ENCODE data around the gene HCK.
"Not testable (repeated sequence)": the region's sequence is repeated elsewhere in the genome, so short reads cannot be mapped to it uniquely, and the experiment has no call there.

Gene HCK

GRCh38 chr20:32028647-32029372 is 23.2 kb upstream of the HCK start:
- no peak for DNase-seq (ENCODE audit: low read depth)

GRCh38 chr20:32029561-32029960 is 22.5 kb upstream of the HCK start:
- no peak for DNase-seq (ENCODE audit: low read depth)

- DNase-seq (ENCODE audit: low read depth), result peak; percentile 35
These were observed 20.8 kb upstream of the HCK start for GRCh38 chr20:32031007-32031958.

DNA sequence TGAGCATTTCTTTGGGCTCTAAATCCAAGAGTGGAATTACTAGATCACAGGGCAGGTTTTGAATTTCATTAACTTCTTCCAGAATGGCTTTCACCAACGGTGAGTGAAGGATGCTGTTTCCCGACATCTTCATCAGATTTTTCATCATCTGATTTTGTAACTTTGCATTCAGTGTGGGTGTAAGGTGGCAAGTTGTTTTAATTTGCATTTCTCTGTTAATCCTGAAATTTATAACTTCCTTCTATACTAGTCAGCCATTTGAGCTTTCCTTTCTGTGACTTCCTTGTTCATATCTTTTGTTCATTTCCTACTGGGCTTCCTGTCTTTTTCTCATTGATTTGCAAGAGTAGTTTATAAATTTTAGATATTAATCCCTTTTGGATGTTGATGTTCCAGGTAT is 18.7 kb upstream of the HCK start:
- no peak for DNase-seq (ENCODE audit: low read depth)

- not testable (repeated sequence) for DNase-seq (ENCODE audit: low read depth)
These were observed 18.3 kb upstream of the HCK start for GRCh38 chr20:32033721-32034120.

DNA sequence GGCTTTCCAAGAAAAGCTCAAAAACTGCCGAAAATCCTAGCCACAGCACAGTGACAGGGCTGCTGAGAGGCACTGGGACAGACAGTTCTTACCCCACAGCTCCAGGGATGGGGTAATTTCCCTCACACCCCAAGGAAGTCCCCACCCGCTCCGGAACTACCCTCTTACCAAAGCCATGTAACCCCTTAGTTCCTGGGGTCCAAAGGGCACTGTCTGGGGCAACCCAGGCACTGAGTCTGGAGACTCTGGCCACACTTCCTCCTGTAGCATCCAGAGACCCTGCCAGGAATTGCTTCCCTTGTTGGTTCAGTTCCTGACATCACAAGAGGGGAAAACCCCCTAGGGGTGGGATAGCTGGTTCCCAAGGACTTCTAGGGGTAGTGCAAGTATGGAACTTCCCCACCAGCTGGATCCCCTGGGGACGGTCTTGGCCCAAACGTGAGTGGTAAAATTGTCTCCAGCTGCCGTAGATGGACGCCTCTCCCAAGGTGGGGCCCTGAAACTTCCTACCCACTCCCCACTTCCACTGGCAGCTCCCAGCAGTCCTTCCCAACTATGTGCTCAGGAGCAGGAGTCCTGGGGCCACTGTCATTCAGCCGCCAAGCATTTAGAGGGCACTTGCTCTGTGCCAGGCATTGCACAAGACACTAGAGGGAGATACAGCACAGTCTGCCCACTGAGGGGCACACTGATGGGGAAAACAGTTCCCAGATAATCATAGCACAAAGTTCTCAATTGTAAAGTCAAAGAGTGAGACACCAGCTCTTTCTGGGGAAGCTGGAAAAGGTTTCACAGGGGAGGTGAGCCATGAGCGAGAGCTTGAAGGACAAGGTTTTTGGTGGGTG is 17.2 kb upstream of the HCK start:
- DNase-seq (ENCODE audit: low read depth), result no peak

GRCh38 chr20:32035426-32035779 is 16.6 kb upstream of the HCK start:
- DNase-seq (ENCODE audit: low read depth), result no peak

GRCh38 chr20:32036252-32036651 is 15.8 kb upstream of the HCK start:
- no peak for DNase-seq (ENCODE audit: low read depth)

DNA sequence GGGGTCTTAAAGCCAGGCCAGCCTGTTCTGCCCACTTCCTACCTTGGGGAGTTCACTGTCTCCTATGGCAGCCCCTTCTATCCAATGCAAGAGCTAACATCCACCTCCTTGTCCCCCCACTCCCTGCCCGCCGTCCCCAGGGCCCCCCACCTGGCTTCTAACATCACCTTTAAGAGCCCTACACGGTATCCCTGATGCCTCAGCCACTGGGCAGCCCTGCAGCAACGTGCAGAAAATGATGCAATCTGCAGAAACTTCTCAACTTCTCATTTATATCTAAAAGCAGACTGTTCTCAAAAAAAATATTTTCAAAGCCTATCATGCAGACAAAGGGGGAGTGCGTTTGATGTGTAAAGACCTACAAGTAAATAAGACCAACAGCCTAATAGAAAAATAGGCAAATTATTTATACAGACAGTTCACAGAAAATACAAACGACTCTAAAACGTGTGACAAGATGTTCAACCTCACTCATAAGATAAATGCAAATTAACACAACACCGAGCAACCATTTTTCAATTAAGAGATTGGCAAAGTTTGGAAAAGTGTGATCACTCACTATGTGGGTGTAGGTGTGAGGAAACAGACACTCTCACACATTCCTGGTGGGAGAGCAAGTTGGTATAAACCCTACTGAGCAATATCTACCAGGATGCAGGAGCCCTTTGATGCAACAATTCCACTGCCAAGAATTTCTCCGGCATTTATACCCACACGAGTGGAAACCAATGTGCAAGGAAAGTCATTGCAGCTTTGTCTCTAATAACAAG is 15.1 kb upstream of the HCK start:
- no peak for DNase-seq (ENCODE audit: low read depth)

GRCh38 chr20:32037929-32038328 is 14.1 kb upstream of the HCK start:
- DNase-seq (ENCODE audit: low read depth), result no peak

DNA sequence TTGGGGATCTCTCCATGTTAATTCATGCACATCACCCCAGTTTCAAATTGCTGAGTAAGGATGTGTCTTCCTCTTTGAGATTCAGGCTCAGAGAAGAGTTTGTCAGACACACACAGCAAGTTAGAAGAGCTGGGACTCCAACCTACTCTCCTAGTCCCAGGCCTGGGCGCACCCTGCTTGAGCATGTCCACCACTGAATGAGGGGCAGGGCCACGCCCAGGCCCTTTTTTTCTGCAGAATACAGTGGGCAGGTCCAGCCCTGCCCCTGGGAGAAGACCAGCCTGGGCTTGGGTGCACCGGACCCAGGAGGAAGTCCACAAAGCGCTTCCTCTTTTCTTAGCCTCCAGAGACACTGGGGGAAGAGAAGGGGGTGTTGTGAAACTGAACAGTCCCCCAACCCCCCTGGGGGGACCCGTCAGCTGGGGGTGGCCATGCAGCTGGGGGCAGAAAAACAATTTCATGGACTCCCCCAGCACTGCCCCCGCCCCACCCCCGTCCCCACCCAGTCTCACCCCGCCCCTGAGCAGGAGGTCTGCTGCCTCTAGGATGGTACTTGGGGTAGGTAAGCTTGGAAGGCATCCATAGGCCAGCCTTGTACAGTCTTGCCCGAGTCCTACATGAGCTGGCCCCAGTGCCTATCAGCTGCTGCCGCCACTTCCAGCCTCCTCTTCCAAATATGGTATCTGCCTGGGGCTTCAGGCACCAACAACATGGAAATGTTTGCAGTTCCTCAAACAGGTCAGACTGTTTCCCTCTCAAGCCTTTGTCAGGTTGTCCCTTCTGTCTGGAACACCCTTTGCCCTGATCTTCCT is 11.7 kb upstream of the HCK start:
- DNase-seq (ENCODE audit: low read depth), result no peak

- no peak for DNase-seq (ENCODE audit: low read depth)
These were observed 6.0 kb upstream of the HCK start for GRCh38 chr20:32045999-32046398.

DNA sequence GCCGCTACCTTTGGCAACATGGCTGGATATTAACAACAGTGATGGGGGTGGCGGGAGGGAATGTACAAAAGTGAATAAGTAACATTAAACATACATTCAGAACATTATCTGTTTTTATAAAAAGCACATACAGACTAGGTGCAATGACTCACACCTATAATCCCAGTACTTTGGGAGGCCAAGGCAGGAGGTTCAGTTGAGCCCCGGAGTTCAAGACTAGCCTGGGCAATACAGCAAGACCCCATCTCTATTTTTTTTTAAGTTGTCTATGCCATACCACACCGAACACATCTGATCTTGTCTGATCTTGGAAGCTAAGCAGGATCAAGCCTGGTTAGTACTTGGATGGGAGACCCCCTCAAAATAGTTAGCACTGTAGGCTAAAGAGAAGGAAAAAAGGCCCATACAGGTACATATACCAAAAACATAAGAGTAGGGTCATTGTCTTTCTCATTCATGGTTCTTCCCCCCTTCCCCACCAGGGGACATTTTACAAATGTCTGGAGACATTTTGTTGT is 1.7 kb upstream of the HCK start:
- no peak for DNase-seq (ENCODE audit: low read depth)

DNA sequence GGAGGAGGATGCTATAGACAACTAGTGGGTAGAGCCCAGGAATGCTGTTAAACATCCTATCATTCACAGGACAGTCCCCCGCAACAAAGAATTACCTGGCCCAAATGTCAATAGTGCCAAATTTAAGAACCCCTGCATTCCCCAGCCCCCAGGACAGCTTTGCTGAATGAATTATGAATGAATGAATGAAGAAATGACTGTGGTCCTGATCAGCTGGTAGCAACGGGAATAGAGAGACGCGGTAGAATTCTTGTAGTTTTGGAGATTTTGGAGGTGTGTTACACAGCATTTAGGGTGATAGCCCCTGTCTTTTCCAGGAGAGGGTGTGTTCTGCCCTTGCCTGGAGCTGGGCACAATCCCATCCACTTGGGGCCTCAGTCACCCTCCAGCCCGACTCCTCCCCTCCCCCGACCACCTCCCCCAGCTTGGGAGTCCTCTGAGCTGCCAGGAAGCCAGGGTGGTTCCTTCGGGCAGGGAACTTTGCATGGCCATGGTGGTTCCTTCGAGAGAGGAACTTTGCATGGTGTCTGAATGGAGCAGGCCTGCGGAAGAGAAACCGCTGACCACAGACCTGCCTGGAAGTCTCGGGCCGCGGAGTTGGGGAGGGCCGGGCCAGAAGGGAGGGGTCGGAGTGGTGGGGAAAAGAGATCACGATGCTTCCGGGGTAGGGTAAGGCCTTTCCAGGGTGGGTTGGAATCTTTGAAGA is 1.0 kb upstream of the HCK start:
- DNase-seq (ENCODE audit: low read depth), result no peak

- no peak for DNase-seq (ENCODE audit: low read depth)
These were observed 337 bp upstream of the HCK start for GRCh38 chr20:32051720-32052089.

- no peak for DNase-seq (ENCODE audit: low read depth)
These were observed 828 bp downstream of the HCK start for GRCh38 chr20:32052778-32053362.

- DNase-seq (ENCODE audit: low read depth), result no peak
These were observed 1.6 kb downstream of the HCK start for GRCh38 chr20:32053648-32054047.

DNA sequence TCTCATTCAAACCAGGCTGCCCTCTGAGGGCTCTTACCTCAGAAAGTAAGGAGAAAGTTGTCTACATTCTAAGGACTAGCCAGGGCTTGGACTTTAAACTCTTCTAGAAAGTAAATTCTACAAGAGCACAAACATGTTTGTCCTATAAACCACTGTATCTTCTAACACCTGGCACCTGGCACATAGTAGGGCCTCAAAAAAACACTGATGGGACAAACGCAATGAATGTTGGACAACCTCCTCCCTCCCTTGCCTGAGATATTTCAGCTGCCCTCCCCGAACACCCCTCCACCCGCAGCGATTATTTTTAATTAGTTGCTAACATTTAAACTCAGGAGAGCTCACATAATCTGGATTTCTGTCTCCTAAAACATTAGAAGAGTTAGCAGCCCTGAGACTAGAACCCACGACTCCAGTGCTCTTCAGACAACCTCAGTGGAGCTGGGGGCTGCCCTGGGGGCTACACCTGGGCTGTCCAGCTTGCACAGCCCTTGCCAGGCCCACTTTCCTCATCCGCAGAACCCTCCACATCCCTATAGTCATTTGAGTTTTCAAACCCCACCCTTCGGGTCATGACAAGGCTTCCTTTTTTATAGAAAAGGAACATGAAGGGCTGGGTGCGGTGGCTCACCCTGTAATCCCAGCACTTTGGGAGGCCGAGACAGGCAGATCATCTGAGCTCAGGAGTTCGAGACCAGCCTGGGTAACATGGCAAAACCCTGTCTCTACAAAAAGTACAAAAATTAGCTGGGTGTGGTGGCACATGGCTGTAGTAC is 4.9 kb downstream of the HCK start:
- no peak for DNase-seq (ENCODE audit: low read depth)

Measured in T follicular helper cell (primary cell).